ENCODE data around the gene NTN1. TPM values are rescaled to one million over a fixed set of nuclear protein-coding genes. Genes with fewer than 3 reads are reported as not detected.
A peak's percentile ranks its signal among the peaks of the same experiment; 100 is the strongest.

Gene NTN1
- total RNA-seq, 2 experiments from 2014 or later, result 1.2 to 1.3 TPM

DNA sequence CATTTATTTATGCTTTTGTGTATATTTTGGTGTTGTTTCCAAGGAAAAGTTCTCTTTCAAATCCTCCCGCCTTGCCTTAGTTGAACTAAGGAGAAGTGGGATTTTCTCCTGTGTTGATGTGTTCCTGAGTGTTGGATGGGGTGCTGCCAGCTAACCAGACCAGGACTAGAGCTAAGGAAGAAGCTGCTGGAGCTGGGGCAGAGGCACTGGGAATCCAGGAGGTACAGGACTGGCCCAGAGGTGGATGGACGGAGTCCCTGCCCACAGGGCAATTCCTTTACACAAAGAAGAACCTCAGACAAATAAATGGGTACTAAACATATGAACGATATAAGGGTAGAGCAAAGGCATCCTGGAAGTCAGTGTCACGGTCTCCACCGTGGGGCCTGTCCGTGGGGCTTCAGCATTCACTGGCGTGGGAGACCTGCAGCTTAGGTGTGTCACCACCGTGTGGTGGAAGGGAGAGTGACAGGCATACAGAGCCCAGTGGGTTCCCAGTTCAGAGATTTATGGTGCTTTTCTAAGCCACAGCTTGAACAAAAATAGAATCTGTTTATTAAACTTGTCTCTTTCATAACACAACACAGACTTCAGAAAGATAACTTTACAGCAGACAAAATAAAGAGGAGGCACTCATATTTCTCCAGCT is 270.7 kb downstream of the NTN1 start:
- H3K4me1 Mint-ChIP-seq (ENCODE audit: low read depth), result peaks cover 33% of the 10 kb centered on the region
- peak; percentile 73 for DNase-seq
- H3K9me3 Mint-ChIP-seq, result no peaks in the 10 kb centered on the region
- H3K4me3 Mint-ChIP-seq, result no peak overlapping the region
- TF ChIP-seq, protein P1, sequence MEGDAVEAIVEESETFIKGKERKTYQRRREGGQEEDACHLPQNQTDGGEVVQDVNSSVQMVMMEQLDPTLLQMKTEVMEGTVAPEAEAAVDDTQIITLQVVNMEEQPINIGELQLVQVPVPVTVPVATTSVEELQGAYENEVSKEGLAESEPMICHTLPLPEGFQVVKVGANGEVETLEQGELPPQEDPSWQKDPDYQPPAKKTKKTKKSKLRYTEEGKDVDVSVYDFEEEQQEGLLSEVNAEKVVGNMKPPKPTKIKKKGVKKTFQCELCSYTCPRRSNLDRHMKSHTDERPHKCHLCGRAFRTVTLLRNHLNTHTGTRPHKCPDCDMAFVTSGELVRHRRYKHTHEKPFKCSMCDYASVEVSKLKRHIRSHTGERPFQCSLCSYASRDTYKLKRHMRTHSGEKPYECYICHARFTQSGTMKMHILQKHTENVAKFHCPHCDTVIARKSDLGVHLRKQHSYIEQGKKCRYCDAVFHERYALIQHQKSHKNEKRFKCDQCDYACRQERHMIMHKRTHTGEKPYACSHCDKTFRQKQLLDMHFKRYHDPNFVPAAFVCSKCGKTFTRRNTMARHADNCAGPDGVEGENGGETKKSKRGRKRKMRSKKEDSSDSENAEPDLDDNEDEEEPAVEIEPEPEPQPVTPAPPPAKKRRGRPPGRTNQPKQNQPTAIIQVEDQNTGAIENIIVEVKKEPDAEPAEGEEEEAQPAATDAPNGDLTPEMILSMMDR (IDR thresholded peaks at IDR 0.05), result peak; percentile 64
- H3K27ac Mint-ChIP-seq, result no peak overlapping the region
- intact Hi-C loops (cut with micrococcal nuclease), result loop anchor here (5.0 kb wide), 1 partner anchor 175 kb away; no protein-coding TSS in a partner anchor
- ChIA-PET CTCF (interaction anchor here (0.8 to 3.5 kb wide), 23 partner anchors 12 to 294 kb away, joined by 3 to 26 read pairs (median 3); no protein-coding TSS in a partner anchor), POLR2A (interaction anchor here (0.6 to 0.7 kb wide), 2 partner anchors 201 to 354 kb away, joined by 3 read pairs; no protein-coding TSS in a partner anchor)
- ATAC-seq, result peak; percentile 43
- no peaks in the 10 kb centered on the region for H3K36me3 Mint-ChIP-seq (ENCODE audit: low read depth)
- no peaks in the 10 kb centered on the region for H3K27me3 Mint-ChIP-seq

DNA sequence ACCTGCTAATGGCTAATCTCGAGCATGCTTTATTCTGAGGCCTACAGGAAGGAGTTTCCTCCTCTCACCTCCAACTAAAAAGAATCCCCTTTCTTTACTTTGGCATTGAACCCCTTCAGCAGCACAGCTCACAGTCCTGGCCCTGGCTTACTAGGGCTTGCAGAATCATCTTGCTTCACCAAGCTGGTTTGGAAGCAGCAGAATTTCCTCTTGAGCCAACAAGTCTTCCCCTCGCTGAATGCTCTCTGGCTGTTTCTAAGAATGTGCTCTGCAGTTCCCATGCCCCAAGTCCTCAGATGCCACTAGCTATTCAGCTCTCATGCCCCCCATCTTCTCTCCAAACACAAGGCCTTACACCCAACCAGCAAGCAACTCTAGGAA is 271.2 kb downstream of the NTN1 start:
- ChIA-PET POLR2A (interaction anchor here (0.6 kb wide), 1 partner anchor 355 kb away, joined by 3 read pairs; no protein-coding TSS in a partner anchor), CTCF (interaction anchor here (0.8 to 3.5 kb wide), 17 partner anchors 12 to 290 kb away, joined by 3 to 26 read pairs (median 4); no protein-coding TSS in a partner anchor)
- H3K9me3 Mint-ChIP-seq, result no peaks in the 10 kb centered on the region
- intact Hi-C loops (cut with micrococcal nuclease), result loop anchor here (5.0 kb wide), 1 partner anchor 175 kb away; no protein-coding TSS in a partner anchor
- no peak for ATAC-seq
- TF ChIP-seq, protein P1 (IDR thresholded peaks at IDR 0.05), result no peak
- no peak overlapping the region for H3K4me3 Mint-ChIP-seq
- H3K27ac Mint-ChIP-seq, result no peak overlapping the region
- H3K4me1 Mint-ChIP-seq (ENCODE audit: low read depth), result peaks cover 33% of the 10 kb centered on the region
- no peaks in the 10 kb centered on the region for H3K27me3 Mint-ChIP-seq
- DNase-seq, result no peak
- no peaks in the 10 kb centered on the region for H3K36me3 Mint-ChIP-seq (ENCODE audit: low read depth)

Other genes starting within 250 kb of the NTN1 start
- under 1 TPM; 0.20 to 0.22 TPM for gene MFSD6L, start 222.1 kb upstream of the NTN1 start, total RNA-seq
- 1 to 10 TPM; 3.8 to 3.9 TPM for gene PIK3R6, start 153.8 kb upstream of the NTN1 start, total RNA-seq
- gene PIK3R5, start 55.8 kb upstream of the NTN1 start, total RNA-seq, result 10 to 100 TPM; 46.7 to 50.4 TPM

Measured in activated CD8-positive, alpha-beta T cell treated with anti-CD3 and anti-CD28 coated beads for 36 hours (primary cell).